Tibial artery (tissue), 4 donors: ENCODE results near the gene REV1.
"Not testable (repeated sequence)": the region's sequence is repeated elsewhere in the genome, so short reads cannot be mapped to it uniquely, and the experiment has no call there.

ENCODE experiments used
- DNase-seq, 2 donors: peaks; one replicate each; pipeline ENCODE4 v3.0.0-alpha.2; 2019
- H3K27ac ChIP-seq, 2 donors: fragments of 200-600 bp; sonication (generic) in 1 of 2; 1 replicate in 1 of 2; 2 replicates in 1 of 2; pipeline ENCODE4 v1.5.1; 2018 to 2019; ENCODE audit warnings: mild to moderate bottlenecking in 1 of 2
- H3K27me3 ChIP-seq, 2 donors: fragments of 200-600 bp; sonication (generic) in 1 of 2; one replicate each; pipeline versions ENCODE4 v1.5.1 to v1.6.0; 2016 to 2019
- H3K36me3 ChIP-seq, 3 donors: fragments of 200-600 bp; sonication (generic) in 2 of 3; one replicate each; pipeline ENCODE4 v1.5.1; 2016 to 2019; ENCODE audit warnings: mild to moderate bottlenecking in 2 of 3
- H3K4me1 ChIP-seq, 4 donors: fragments of 200-600 bp; sonication (generic) in 2 of 4; 1 replicate in 3 of 4; 2 replicates in 1 of 4; pipeline ENCODE4 v1.5.1; 2016 to 2019
- H3K4me3 ChIP-seq, 2 donors: fragments of 200-600 bp; sonication (generic) in 1 of 2; 1 replicate in 1 of 2; 2 replicates in 1 of 2; pipeline ENCODE4 v1.5.1; 2018 to 2019; ENCODE audit warnings: mild to moderate bottlenecking in 2 of 2
- H3K9me3 ChIP-seq, 3 donors: fragments of 200-600 bp; sonication (generic) in 1 of 3; one replicate each; pipeline ENCODE4 v1.5.1; 2016 to 2019
- intact Hi-C: fragments of 100-400 bp; cut with DNase I; formaldehyde crosslinking; loops from one replicate; pipeline ENCODE4 v1.15.0; 2023; ENCODE audit warnings: low total_unique reads
- TF ChIP-seq, protein P1 (sequence below), 2 experiments: fragments of 200-600 bp in 1 of 2; fragments of 450-650 bp in 1 of 2; IDR thresholded peaks; one replicate each; pipeline ENCODE4 v1.5.1; 2017 to 2019; ENCODE audit warnings: antibody characterized with exemption in 2 of 2, mild to moderate bottlenecking in 1 of 2, moderate library complexity in 1 of 2

REV1 gene

DNA sequence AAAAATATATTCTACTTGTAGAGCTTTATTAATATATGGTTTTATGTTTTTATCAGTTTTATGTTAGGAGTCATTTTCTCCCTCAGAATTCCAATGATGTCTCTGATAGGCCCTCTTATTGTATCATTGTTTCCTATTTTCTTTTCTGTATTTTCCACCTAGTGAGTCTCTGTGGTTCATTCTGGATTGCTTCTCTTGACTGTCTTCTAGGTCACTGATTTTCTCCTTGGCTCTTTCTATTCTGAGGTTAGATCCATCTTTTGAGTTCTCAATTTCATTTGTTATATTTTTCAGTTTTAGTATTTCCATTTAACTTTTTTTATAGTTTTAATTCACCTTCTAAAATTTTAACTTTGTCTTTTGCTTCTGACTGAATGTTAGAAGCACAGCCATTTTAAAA lies 115.1 kb downstream of the REV1 start:
- intact Hi-C loops = no loop called here
- TF ChIP-seq, protein P1, sequence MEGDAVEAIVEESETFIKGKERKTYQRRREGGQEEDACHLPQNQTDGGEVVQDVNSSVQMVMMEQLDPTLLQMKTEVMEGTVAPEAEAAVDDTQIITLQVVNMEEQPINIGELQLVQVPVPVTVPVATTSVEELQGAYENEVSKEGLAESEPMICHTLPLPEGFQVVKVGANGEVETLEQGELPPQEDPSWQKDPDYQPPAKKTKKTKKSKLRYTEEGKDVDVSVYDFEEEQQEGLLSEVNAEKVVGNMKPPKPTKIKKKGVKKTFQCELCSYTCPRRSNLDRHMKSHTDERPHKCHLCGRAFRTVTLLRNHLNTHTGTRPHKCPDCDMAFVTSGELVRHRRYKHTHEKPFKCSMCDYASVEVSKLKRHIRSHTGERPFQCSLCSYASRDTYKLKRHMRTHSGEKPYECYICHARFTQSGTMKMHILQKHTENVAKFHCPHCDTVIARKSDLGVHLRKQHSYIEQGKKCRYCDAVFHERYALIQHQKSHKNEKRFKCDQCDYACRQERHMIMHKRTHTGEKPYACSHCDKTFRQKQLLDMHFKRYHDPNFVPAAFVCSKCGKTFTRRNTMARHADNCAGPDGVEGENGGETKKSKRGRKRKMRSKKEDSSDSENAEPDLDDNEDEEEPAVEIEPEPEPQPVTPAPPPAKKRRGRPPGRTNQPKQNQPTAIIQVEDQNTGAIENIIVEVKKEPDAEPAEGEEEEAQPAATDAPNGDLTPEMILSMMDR (IDR thresholded peaks at IDR 0.05) = no peak
- no peaks in the 10 kb centered on the region for H3K4me1 ChIP-seq
- DNase-seq = no peak
- H3K9me3 ChIP-seq = no peaks in the 10 kb centered on the region
- H3K4me3 ChIP-seq = no peak overlapping the region
- no peak overlapping the region for H3K27ac ChIP-seq
- H3K27me3 ChIP-seq = no peaks in the 10 kb centered on the region
- H3K36me3 ChIP-seq = peaks cover 79 to 96% (median 81%) of the 10 kb centered on the region in 3 donors

DNA sequence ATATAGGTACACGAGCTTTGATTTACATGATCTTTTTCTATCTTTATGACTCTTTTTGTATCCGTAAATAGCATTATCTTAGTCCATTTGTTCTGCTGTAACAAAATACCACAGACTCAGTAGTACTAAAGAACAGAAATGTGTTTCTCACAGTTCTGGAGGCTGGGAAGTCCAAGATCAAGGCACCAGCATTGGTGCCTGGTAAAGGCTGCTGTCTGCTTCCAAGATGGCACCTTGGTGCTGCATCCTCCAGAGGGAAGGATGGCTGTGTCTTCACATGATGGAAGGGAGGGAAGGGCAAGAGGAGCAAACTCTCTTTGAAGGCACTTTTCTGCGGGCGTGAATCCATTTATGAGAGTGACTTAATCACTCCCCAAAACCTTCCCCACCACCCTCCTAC lies 116.7 kb downstream of the REV1 start:
- H3K27ac ChIP-seq = no peak overlapping the region
- peaks cover 77 to 98% (median 83%) of the 10 kb centered on the region in 3 donors for H3K36me3 ChIP-seq

DNA sequence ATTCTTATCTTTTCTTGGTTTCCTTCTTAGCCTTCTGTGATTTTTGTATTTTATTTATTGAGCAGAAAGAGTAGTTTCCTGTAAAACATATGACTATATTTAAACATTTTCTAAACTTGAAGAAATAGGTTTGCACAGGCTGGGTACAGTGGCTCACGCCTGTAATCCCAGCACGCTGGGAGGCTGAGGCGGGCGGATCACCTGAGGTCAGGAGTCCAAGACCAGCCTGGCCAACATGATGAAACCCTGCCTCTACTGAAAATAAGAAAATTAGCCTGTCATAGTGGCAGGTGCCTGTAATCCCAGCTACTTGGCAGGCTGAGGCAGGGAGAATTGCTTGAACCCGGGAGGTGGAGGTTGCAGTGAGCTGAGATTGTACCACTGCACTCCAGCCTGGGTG lies 121.0 kb downstream of the REV1 start:
- H3K36me3 ChIP-seq = peaks cover 80 to 98% (median 96%) of the 10 kb centered on the region in 3 donors
- H3K27me3 ChIP-seq = not testable (repeated sequence)
- intact Hi-C loops = loop anchor here (5.0 kb wide), 1 partner anchor 33 kb away; no protein-coding TSS in a partner anchor

More for the DNA sequence above, 116.7 kb downstream of the REV1 start:
- Histone ChIP-seq H3K9me3 (no peaks in the 10 kb centered on the region), H3K4me3 (no peak overlapping the region), H3K4me1 (no peaks in the 10 kb centered on the region), H3K27me3 (no peaks in the 10 kb centered on the region)
- intact Hi-C loops = no loop called here
- TF ChIP-seq, protein P1 (IDR thresholded peaks at IDR 0.05) = no peak
- DNase-seq = no peak

DNA sequence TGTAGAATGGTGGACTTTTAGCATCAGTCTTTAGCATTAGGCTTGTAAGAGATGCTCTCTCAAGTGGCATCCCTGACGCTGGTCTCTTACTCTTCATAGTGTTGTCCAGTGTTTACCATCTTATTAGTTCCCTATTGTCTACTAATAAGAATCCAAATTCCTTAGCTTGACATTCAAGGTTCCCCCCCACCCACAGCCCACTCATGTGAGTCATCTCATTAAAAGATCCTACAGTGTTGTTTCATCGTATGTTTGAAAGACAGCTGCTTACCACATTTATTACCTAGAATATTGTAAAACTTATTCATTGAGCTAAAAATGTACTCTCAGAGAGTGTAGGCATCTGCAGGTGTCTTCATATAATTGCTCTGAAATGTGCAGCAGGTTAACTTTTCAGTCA lies 124.2 kb downstream of the REV1 start:
- Histone ChIP-seq H3K27ac (no peak overlapping the region), H3K4me1 (no peaks in the 10 kb centered on the region), H3K9me3 (no peaks in the 10 kb centered on the region), H3K27me3 (no peaks in the 10 kb centered on the region), H3K36me3 (peaks cover 56 to 85% (median 78%) of the 10 kb centered on the region in 3 donors), H3K4me3 (no peak overlapping the region)
- TF ChIP-seq, protein P1 (IDR thresholded peaks at IDR 0.05) = no peak
- DNase-seq = no peak
- intact Hi-C loops = loop anchor here (5.0 kb wide), 1 partner anchor 37 kb away; no protein-coding TSS in a partner anchor

More for the DNA sequence above, 121.0 kb downstream of the REV1 start:
- H3K4me1 ChIP-seq, H3K27ac ChIP-seq, H3K9me3 ChIP-seq, DNase-seq, H3K4me3 ChIP-seq: not testable (repeated sequence)

DNA sequence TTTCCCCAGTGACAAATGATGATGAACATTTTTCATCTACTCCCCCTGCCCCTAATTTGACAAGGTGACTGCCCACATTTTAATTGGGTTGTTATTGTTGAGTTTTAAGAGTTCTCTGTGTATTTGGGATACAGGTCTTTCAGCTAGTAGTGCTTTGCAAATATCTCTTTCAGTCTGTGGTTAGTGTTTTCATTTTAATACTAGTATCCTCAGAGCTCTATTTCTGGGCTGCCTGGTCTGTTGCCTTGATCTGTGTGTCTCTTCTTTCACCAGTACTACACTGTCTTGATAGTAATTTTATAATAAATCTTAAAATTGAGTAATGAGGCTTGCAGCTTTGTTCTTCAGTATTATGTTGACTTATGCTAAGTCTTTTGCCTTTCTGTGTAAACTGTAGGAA lies 133.0 kb downstream of the REV1 start:
- Histone ChIP-seq H3K9me3 (no peaks in the 10 kb centered on the region), H3K27me3 (no peaks in the 10 kb centered on the region), H3K27ac (no peak overlapping the region), H3K4me3 (no peak overlapping the region), H3K4me1 (no peaks in the 10 kb centered on the region), H3K36me3 (no peaks in the 10 kb centered on the region)
- TF ChIP-seq, protein P1 (IDR thresholded peaks at IDR 0.05) = no peak
- no peak for DNase-seq
- intact Hi-C loops = no loop called here

DNA sequence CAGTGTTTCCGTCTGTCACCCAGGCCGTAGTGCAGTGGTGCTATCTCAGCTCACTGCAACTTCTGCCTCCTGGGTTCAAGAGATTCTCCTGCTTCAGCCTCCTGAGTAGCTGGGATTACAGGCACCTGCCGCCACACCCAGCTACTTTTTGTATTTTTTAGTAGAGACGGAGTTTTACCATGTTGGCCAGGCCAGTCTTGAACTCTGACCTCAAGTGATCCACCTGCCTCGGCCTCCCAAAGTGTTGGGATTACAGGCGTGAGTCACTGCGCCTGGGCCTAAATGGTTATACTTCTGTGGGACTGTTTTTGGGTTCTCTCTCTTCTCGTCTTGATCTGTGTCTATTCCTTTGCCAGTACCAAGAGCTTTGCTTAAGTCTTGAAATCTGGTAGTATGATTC lies 135.0 kb downstream of the REV1 start:
- H3K4me1 ChIP-seq, H3K4me3 ChIP-seq, H3K36me3 ChIP-seq, H3K27ac ChIP-seq, intact Hi-C loops, H3K27me3 ChIP-seq, DNase-seq, H3K9me3 ChIP-seq: not testable (repeated sequence)

DNA sequence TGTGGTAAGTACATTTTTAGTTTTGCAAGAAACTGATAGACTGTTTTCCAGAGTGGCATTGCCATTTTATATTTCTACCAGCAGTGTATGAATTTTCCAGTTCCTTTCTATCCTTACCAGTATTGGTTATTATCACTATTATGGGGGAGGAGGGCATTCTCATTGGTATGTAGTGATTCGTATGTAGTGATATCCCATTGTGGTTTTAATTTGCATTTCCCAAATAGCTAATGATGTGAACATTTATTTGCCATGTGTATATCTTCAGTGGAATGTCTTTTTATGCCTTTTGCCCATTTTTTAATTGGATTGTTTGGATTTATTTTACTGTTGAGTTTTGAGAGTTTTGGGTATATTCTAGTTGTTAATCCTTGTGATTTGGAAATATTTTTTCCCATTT lies 135.7 kb downstream of the REV1 start:
- DNase-seq = no peak
- Histone ChIP-seq H3K4me3 (no peak overlapping the region), H3K27ac (no peak overlapping the region), H3K9me3 (no peaks in the 10 kb centered on the region), H3K4me1 (no peaks in the 10 kb centered on the region), H3K27me3 (no peaks in the 10 kb centered on the region), H3K36me3 (no peaks in the 10 kb centered on the region)
- TF ChIP-seq, protein P1 (IDR thresholded peaks at IDR 0.05) = no peak
- intact Hi-C loops = no loop called here
